Liver (tissue), 9 donors: ENCODE results near the gene SLC12A8. TPM values are rescaled to one million over a fixed set of nuclear protein-coding genes. Genes with fewer than 3 reads are reported as not detected.

Experiments
- DNase-seq: peaks from one replicate; pipeline ENCODE4 v3.0.0-alpha.2; 2017; ENCODE audit warnings: low spot score
- H3K27ac ChIP-seq, 2 donors: one replicate each; pipeline ENCODE4 v1.7.0; 2013; ENCODE audit warnings: inconsistent platforms in 2 of 2, low read length in 2 of 2, control low read depth in 1 of 2, low read depth in 1 of 2, mild to moderate bottlenecking in 1 of 2
- H3K27me3 ChIP-seq, 4 donors: one replicate each; pipeline versions ENCODE4 v1.6.1 to v1.7.0; 2013; ENCODE audit warnings: low read length in 3 of 4, inconsistent platforms in 1 of 4, mild to moderate bottlenecking in 1 of 4, moderate library complexity in 1 of 4; ENCODE audit not compliant: control insufficient read depth in 4 of 4, insufficient read depth in 4 of 4
- H3K36me3 ChIP-seq, 4 donors: one replicate each; pipeline versions ENCODE4 v1.6.1 to v1.7.0; 2013; ENCODE audit warnings: low read length in 3 of 4, mild to moderate bottlenecking in 3 of 4, low read depth in 1 of 4, moderate library complexity in 1 of 4; ENCODE audit not compliant: control insufficient read depth in 4 of 4, insufficient read depth in 3 of 4
- H3K4me1 ChIP-seq, 4 donors: one replicate each; pipeline versions ENCODE4 v1.6.1 to v1.7.0; 2013; ENCODE audit warnings: low read length in 3 of 4, mild to moderate bottlenecking in 3 of 4, moderate library complexity in 1 of 4; ENCODE audit not compliant: control insufficient read depth in 4 of 4, insufficient read depth in 4 of 4
- H3K4me3 ChIP-seq, 3 donors: one replicate each; pipeline versions ENCODE4 v1.6.1 to v1.7.0; 2013; ENCODE audit warnings: low read length in 3 of 3, control low read depth in 1 of 3, low read depth in 1 of 3, mild to moderate bottlenecking in 1 of 3
- H3K9ac ChIP-seq, 2 donors: one replicate each; pipeline ENCODE4 v1.7.0; 2013; ENCODE audit warnings: low read length in 2 of 2, mild to moderate bottlenecking in 2 of 2, moderate library complexity in 2 of 2, control low read depth in 1 of 2, low read depth in 1 of 2
- H3K9me3 ChIP-seq, 4 donors: one replicate each; pipeline versions ENCODE4 v1.6.1 to v1.7.0; 2013; ENCODE audit warnings: low read length in 3 of 4; ENCODE audit not compliant: control insufficient read depth in 4 of 4
- ATF3 ChIP-seq: IDR thresholded peaks from 2 replicates; pipeline ENCODE4 v1.6.1; 2016; ENCODE audit warnings: antibody characterized with exemption
- CTCF ChIP-seq: fragments of 150-350 bp; IDR thresholded peaks from 2 replicates; pipeline ENCODE4 v1.5.1; 2017; ENCODE audit warnings: improper control_type of control experiment, low read depth, low read length; ENCODE audit not compliant: missing input control
- FOXA1 ChIP-seq: IDR thresholded peaks from 2 replicates; pipeline ENCODE4 v1.6.1; 2016; ENCODE audit warnings: antibody characterized with exemption
- FOXA2 ChIP-seq: IDR thresholded peaks from 2 replicates; pipeline ENCODE4 v1.6.1; 2016; ENCODE audit warnings: antibody characterized with exemption
- GABPA ChIP-seq, 2 donors: IDR thresholded peaks in 1 of 2; conservative IDR thresholded peaks in 1 of 2; 2 replicates each; pipeline ENCODE4 v1.6.1; 2016; ENCODE audit warnings: antibody characterized with exemption in 2 of 2, mild to moderate bottlenecking in 1 of 2, moderate library complexity in 1 of 2
- HNF4A ChIP-seq, 2 donors: conservative IDR thresholded peaks; 2 replicates each; pipeline ENCODE4 v1.6.1; 2016; ENCODE audit warnings: antibody characterized with exemption in 2 of 2, mild to moderate bottlenecking in 2 of 2
- HNF4G ChIP-seq: IDR thresholded peaks from 2 replicates; pipeline ENCODE4 v1.6.1; 2016; ENCODE audit warnings: antibody characterized with exemption
- JUND ChIP-seq, 2 donors: IDR thresholded peaks; 2 replicates each; pipeline ENCODE4 v1.6.1; 2016; ENCODE audit warnings: antibody characterized with exemption in 2 of 2
- MAX ChIP-seq: IDR thresholded peaks from 2 replicates; pipeline ENCODE4 v1.6.1; 2016; ENCODE audit warnings: antibody characterized with exemption
- NR2F2 ChIP-seq: IDR thresholded peaks from 2 replicates; pipeline ENCODE4 v1.6.1; 2016; ENCODE audit warnings: antibody characterized with exemption
- RAD21 ChIP-seq, 2 donors: IDR thresholded peaks; 2 replicates each; pipeline ENCODE4 v1.6.1; 2016; ENCODE audit warnings: antibody characterized with exemption in 2 of 2, mild to moderate bottlenecking in 2 of 2
- REST ChIP-seq: IDR thresholded peaks from 2 replicates; pipeline ENCODE4 v1.6.1; 2016; ENCODE audit warnings: antibody characterized with exemption, mild to moderate bottlenecking
- RXRA ChIP-seq, 2 donors: IDR thresholded peaks; 2 replicates each; pipeline ENCODE4 v1.6.1; 2017 to 2018; ENCODE audit warnings: antibody characterized with exemption in 2 of 2, mild to moderate bottlenecking in 1 of 2
- SP1 ChIP-seq: IDR thresholded peaks from 2 replicates; pipeline ENCODE4 v1.6.1; 2018; ENCODE audit warnings: antibody characterized with exemption, mild to moderate bottlenecking
- TAF1 ChIP-seq: conservative IDR thresholded peaks from 2 replicates; pipeline ENCODE4 v1.6.1; 2016; ENCODE audit warnings: antibody characterized with exemption, mild to moderate bottlenecking
- YY1 ChIP-seq: IDR thresholded peaks from 2 replicates; pipeline ENCODE4 v1.6.1; 2016; ENCODE audit warnings: antibody characterized with exemption, mild to moderate bottlenecking
- ZBTB33 ChIP-seq: IDR thresholded peaks from 2 replicates; pipeline ENCODE4 v1.6.1; 2016; ENCODE audit warnings: antibody characterized with exemption
- WGBS: extraction: QIAGEN DNeasy Blood & Tissue Kit; methylation state at CpG from one replicate; pipeline ENCODE4 v1.1.7; 2013; 5-methylcytosine and 5-hydroxymethylcytosine counted together
- polyA plus RNA-seq, 2 donors: library from polyadenylated mRNA; stranded (reverse) in 1 of 2; unstranded in 1 of 2; fragments of 200-250 nt in 1 of 2; fragments of >200 nt in 1 of 2; fragmentation: Nextera tagmentation in 1 of 2; extraction: Ambion mirVana in 1 of 2; gene quantifications; one replicate each; pipeline versions ENCODE4 v1.2.1 to v1.2.3, GENCODE V29; 2013 to 2015
- total RNA-seq, 2 donors: library from RNA; depleted of rRNA; stranded (reverse); fragments of >200 nt; gene quantifications; one replicate each; pipeline ENCODE4 v1.2.3, GENCODE V29; 2014
- donor health status: healthy.
- donor health status: healthy.
- donor health status: healthy.
- donor health status: healthy.
- donor health status: healthy.

Gene SLC12A8
- total and polyA plus RNA-seq, 4 donors = 2.7 to 20.3 (median 5.5) TPM

GRCh38 chr3:125246237-125246636, 33.7 kb upstream of the SLC12A8 start:
- TF ChIP-seq GABPA (IDR thresholded peaks at IDR 0.05 in 1 of 2, conservative IDR thresholded peaks at IDR 0.05 in 1 of 2) = no peak
- TF ChIP-seq HNF4A (conservative IDR thresholded peaks at IDR 0.05) = no peak
- TF ChIP-seq FOXA2 = no peak
- TF ChIP-seq REST = no peak
- no peak for TF ChIP-seq CTCF
- TF ChIP-seq ATF3 = no peak
- no peak for TF ChIP-seq RXRA (IDR thresholded peaks at IDR 0.05)
- TF ChIP-seq JUND (IDR thresholded peaks at IDR 0.05) = no peak
- no peak for TF ChIP-seq YY1
- TF ChIP-seq RAD21 (IDR thresholded peaks at IDR 0.05) = no peak
- TF ChIP-seq NR2F2 = no peak
- TF ChIP-seq ZBTB33 = no peak
- TF ChIP-seq HNF4G = no peak
- TF ChIP-seq SP1 = no peak
- no peak for TF ChIP-seq FOXA1
- WGBS = 99% methylated on average over 1 of the region's 1 CpG
- Histone ChIP-seq H3K27me3 (no peaks in the 10 kb centered on the region), H3K9ac (no peak overlapping the region), H3K36me3 (peaks cover 0 to 5% (median 1%) of the 10 kb centered on the region in 4 donors), H3K9me3 (no peaks in the 10 kb centered on the region), H3K4me3 (no peak overlapping the region), H3K4me1 (no peaks in the 10 kb centered on the region), H3K27ac (no peak overlapping the region)
- no peak for DNase-seq

GRCh38 chr3:125245521-125245920, 33.0 kb upstream of the SLC12A8 start:
- Histone ChIP-seq H3K9ac (no peak overlapping the region), H3K27me3 (no peaks in the 10 kb centered on the region), H3K36me3 (peaks cover 0 to 5% (median 1%) of the 10 kb centered on the region in 4 donors), H3K4me3 (no peak overlapping the region), H3K27ac (no peak overlapping the region), H3K9me3 (no peaks in the 10 kb centered on the region), H3K4me1 (no peaks in the 10 kb centered on the region)
- no peak for DNase-seq
- TF ChIP-seq TAF1 = no peak
- TF ChIP-seq SP1 = no peak
- TF ChIP-seq REST = no peak
- TF ChIP-seq ZBTB33 = no peak
- TF ChIP-seq MAX = no peak
- TF ChIP-seq ATF3 = no peak
- TF ChIP-seq RAD21 (IDR thresholded peaks at IDR 0.05) = no peak
- no peak for TF ChIP-seq YY1
